H1 (cell line): ENCODE data around the gene RPTN.

Experiments used
- TCF12 ChIP-seq: IDR thresholded peaks from 2 replicates; pipeline ENCODE4 v1.6.1; 2011; ENCODE audit warnings: low read depth, mild to moderate bottlenecking, low read length
- TF ChIP-seq, protein P1 (sequence below): IDR thresholded peaks from 2 replicates; pipeline ENCODE4 v1.6.1; 2012; ENCODE audit warnings: inconsistent platforms

DNA sequence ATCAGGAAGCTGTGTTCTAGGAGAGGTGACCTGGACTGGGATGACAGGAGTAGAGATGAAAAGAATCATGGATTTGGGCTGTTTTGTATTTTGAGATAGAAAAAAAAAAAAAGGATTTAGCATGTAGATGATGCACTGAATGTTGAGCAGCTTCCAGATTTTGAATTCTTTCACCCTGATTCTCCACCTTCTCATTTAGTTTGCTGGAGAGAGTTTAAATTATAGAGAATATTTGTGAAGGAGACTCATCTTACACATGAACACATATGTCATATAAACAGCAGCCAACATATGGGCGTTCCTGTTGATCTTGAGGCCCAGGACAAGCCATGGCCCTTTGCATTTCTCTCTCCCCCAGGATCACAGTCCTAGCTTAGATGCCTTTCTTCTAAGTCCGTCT, 7.4 kb downstream of the RPTN start:
- no peak for TF ChIP-seq TCF12
- TF ChIP-seq, protein P1, sequence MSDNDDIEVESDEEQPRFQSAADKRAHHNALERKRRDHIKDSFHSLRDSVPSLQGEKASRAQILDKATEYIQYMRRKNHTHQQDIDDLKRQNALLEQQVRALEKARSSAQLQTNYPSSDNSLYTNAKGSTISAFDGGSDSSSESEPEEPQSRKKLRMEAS, result no peak
